Peyer's patch (tissue), 4 donors: ENCODE data around the gene TBL1X. TPM values are rescaled to one million over a fixed set of nuclear protein-coding genes. Genes with fewer than 3 reads are reported as not detected.

Source experiments
- DNase-seq, 3 donors: peaks; one replicate each; pipeline ENCODE4 v3.0.0-alpha.2; 2017 to 2019
- H3K27ac ChIP-seq, 4 donors: fragments of 200-600 bp; sonication (generic); one replicate each; pipeline ENCODE4 v1.5.1; 2016 to 2019
- H3K27me3 ChIP-seq, 2 donors: fragments of 200-600 bp; sonication (generic); one replicate each; pipeline ENCODE4 v1.5.1; 2019
- H3K36me3 ChIP-seq, 3 donors: fragments of 200-600 bp; sonication (generic); one replicate each; pipeline ENCODE4 v1.5.1; 2016 to 2019
- H3K4me1 ChIP-seq, 4 donors: fragments of 200-600 bp; sonication (generic); one replicate each; pipeline ENCODE4 v1.5.1; 2016 to 2019
- H3K4me3 ChIP-seq, 4 donors: fragments of 200-600 bp; sonication (generic); 1 replicate in 3 of 4; 2 replicates in 1 of 4; pipeline ENCODE4 v1.5.1; 2016 to 2019; ENCODE audit warnings: mild to moderate bottlenecking in 1 of 4
- H3K9me3 ChIP-seq, 4 donors: fragments of 200-600 bp; sonication (generic); one replicate each; pipeline ENCODE4 v1.5.1; 2016 to 2019; ENCODE audit warnings: mild to moderate bottlenecking in 1 of 4
- POLR2A ChIP-seq, 2 donors: fragments of 450-650 bp; IDR thresholded peaks; one replicate each; pipeline ENCODE4 v1.5.1; 2017; ENCODE audit warnings: antibody characterized with exemption in 2 of 2, mild to moderate bottlenecking in 2 of 2, moderate library complexity in 2 of 2
- total RNA-seq, 4 donors: library from RNA; depleted of rRNA; stranded (reverse); fragments of >200 nt; gene quantifications; one replicate each; pipeline ENCODE4 v1.1.0, GENCODE V29; 2016
- TF ChIP-seq, protein P1 (sequence below), 6 experiments: fragments of 450-650 bp in 4 of 6; fragments of 200-600 bp in 2 of 6; sonication (generic) in 1 of 6; IDR thresholded peaks; one replicate each; pipeline ENCODE4 v1.5.1; 2017 to 2019; ENCODE audit warnings: antibody characterized with exemption in 6 of 6, mild to moderate bottlenecking in 3 of 6, moderate library complexity in 1 of 6

TBL1X gene
- total RNA-seq, 4 donors from 2014 or later = 3.9 to 29.7 (median 5.0) TPM

- H3K27me3 ChIP-seq = no peaks in the 10 kb centered on the region
- TF ChIP-seq, protein P1, sequence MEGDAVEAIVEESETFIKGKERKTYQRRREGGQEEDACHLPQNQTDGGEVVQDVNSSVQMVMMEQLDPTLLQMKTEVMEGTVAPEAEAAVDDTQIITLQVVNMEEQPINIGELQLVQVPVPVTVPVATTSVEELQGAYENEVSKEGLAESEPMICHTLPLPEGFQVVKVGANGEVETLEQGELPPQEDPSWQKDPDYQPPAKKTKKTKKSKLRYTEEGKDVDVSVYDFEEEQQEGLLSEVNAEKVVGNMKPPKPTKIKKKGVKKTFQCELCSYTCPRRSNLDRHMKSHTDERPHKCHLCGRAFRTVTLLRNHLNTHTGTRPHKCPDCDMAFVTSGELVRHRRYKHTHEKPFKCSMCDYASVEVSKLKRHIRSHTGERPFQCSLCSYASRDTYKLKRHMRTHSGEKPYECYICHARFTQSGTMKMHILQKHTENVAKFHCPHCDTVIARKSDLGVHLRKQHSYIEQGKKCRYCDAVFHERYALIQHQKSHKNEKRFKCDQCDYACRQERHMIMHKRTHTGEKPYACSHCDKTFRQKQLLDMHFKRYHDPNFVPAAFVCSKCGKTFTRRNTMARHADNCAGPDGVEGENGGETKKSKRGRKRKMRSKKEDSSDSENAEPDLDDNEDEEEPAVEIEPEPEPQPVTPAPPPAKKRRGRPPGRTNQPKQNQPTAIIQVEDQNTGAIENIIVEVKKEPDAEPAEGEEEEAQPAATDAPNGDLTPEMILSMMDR (IDR thresholded peaks at IDR 0.05) = no peak
- no peak for TF ChIP-seq POLR2A (IDR thresholded peaks at IDR 0.05)
- no peak overlapping the region for H3K4me3 ChIP-seq
- no peaks in the 10 kb centered on the region for H3K9me3 ChIP-seq
- no peaks in the 10 kb centered on the region for H3K36me3 ChIP-seq
- H3K27ac ChIP-seq = no peak overlapping the region
- H3K4me1 ChIP-seq = no peaks in the 10 kb centered on the region
- no peak for DNase-seq
These were observed 53.2 kb downstream of the TBL1X start for GRCh38 chrX:9518051-9518450.

GRCh38 chrX:9518889-9519288, 54.0 kb downstream of the TBL1X start:
- H3K27ac ChIP-seq = no peak overlapping the region
- no peaks in the 10 kb centered on the region for H3K36me3 ChIP-seq
- no peak overlapping the region for H3K4me3 ChIP-seq
- no peak for DNase-seq
- no peaks in the 10 kb centered on the region for H3K27me3 ChIP-seq
- no peaks in the 10 kb centered on the region for H3K9me3 ChIP-seq
- no peaks in the 10 kb centered on the region for H3K4me1 ChIP-seq
- no peak for TF ChIP-seq POLR2A (IDR thresholded peaks at IDR 0.05)
- TF ChIP-seq, protein P1 (IDR thresholded peaks at IDR 0.05) = no peak

- H3K4me1 ChIP-seq = no peaks in the 10 kb centered on the region
- H3K4me3 ChIP-seq = no peak overlapping the region
- H3K27ac ChIP-seq = no peak overlapping the region
- no peaks in the 10 kb centered on the region for H3K27me3 ChIP-seq
- TF ChIP-seq, protein P1 (IDR thresholded peaks at IDR 0.05) = no peak
- no peak for TF ChIP-seq POLR2A (IDR thresholded peaks at IDR 0.05)
- DNase-seq = no peak
- H3K9me3 ChIP-seq = no peaks in the 10 kb centered on the region
- H3K36me3 ChIP-seq = no peaks in the 10 kb centered on the region
These were observed 54.8 kb downstream of the TBL1X start for GRCh38 chrX:9519546-9520216.

- DNase-seq = no peak
- no peaks in the 10 kb centered on the region for H3K36me3 ChIP-seq
- H3K4me1 ChIP-seq = no peaks in the 10 kb centered on the region
- H3K4me3 ChIP-seq = no peak overlapping the region
- H3K27me3 ChIP-seq = no peaks in the 10 kb centered on the region
- no peaks in the 10 kb centered on the region for H3K9me3 ChIP-seq
- H3K27ac ChIP-seq = no peak overlapping the region
- TF ChIP-seq, protein P1 (IDR thresholded peaks at IDR 0.05) = no peak
- no peak for TF ChIP-seq POLR2A (IDR thresholded peaks at IDR 0.05)
These were observed 55.3 kb downstream of the TBL1X start for GRCh38 chrX:9520217-9520590.

DNA sequence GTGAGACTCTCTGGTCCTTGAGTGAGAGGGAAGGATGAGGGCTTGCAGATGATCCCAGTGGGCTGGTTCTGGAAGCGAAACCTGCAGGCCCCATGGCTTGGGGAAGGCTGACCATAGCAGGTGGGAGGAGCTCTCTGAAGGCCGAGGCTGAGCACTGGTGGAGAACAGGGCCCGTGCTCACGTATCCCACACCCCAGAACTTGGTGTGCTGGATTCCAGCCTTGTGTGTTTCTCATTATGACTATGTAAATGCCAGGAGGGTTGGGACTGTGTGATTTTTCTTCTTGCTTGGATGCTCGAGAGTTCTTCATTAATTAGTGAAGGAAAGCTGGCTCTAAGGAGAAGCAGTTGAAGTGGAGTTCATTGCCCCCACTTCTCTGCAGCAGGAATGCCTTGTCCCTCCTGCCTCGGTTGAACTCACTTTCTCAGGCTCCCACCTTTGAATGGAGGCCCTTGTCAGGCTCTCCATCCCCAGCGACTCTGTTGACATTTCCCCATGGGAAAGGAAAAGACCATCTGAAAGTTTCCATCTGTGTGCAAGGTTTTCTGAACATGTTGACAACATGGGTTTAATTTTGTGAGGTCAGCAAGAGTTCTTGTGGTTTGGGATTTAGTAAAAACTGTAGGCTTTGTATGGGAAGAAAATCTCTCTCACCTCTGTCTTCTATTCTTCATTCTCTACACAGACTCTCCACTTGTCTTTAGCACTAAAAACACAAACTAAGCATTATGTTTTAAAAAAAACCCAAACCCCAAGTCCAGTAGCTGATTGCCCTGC, 57.7 kb downstream of the TBL1X start:
- Histone ChIP-seq H3K27ac (no peak overlapping the region), H3K4me3 (no peak overlapping the region), H3K27me3 (no peaks in the 10 kb centered on the region), H3K36me3 (no peaks in the 10 kb centered on the region), H3K4me1 (no peaks in the 10 kb centered on the region), H3K9me3 (no peaks in the 10 kb centered on the region)
- TF ChIP-seq POLR2A (IDR thresholded peaks at IDR 0.05) = no peak
- TF ChIP-seq, protein P1 (IDR thresholded peaks at IDR 0.05) = no peak
- DNase-seq = no peak
